Measurements from ENCODE around the gene MYCBP2. TPM values are rescaled to one million over a fixed set of nuclear protein-coding genes. Genes with fewer than 3 reads are reported as not detected.

The MYCBP2 gene
- polyA plus RNA-seq, 1 of the 3 experiments (the other 2 are of a cell fraction), result 18.5 TPM

DNA sequence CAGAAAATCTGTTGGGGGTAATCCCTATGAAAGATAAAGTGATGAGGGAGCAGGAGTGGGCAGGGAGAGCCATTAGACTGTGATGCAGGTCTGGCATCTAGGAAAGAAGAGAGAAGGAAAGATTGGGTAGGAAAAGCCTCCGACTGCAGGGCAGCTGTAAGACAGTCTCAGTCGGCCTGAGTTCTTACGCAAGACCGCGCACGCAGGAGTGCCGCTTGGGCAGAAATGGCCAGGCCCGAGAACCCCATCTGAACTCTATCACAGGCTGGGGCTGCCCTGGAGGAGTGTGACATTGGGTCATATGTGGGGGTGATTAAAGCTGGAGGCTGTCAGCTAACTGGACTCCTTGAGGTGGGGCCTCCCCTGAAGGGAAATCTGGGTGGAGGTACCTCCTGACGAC is 286.1 kb downstream of the MYCBP2 start:
- ChIA-PET CTCF (interaction anchor here (2.0 kb wide), 1 partner anchor 11 kb away, joined by 5 read pairs; no protein-coding TSS in a partner anchor), POLR2A (no interaction called here)
- WGBS (ENCODE audit: low lambda C conversion rate), result 96% methylated on average over 8 of the region's 9 CpGs

DNA sequence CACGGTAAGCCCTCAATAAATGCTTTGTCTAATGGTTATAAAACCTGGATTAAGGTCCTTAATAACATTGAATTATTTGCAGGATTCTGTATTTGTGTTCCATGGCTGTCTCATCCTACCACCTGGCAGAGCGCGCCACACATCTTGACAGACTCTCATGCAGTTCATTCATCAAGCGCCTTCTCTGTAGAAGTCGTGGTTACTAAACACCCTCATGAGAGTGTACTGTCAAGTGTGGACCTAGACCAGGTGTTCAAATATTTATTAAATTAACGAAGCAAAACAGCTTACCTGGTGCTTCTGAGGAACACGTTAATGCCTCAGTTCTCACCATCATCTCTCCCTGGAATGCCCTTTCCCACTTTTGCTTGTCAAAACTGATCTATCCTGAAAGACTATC is 286.8 kb downstream of the MYCBP2 start:
- no peak overlapping the region for H3K4me2 ChIP-seq
- no peaks in the 10 kb centered on the region for H3F3A ChIP-seq (replicated peaks; ENCODE audit: insufficient read depth)
- H3K4me3 ChIP-seq (ENCODE audit: low read depth in 2 of 2, low read length in 1 of 2), result no peak overlapping the region
- no peaks in the 10 kb centered on the region for H4K20me1 ChIP-seq (ENCODE audit: insufficient read depth)
- peaks cover 4 to 7% of the 10 kb centered on the region in 2 experiments for H3K36me3 ChIP-seq (replicated peaks in 1 of 2; ENCODE audit: control insufficient read depth in 1 of 2, insufficient read depth in 2 of 2, low read length in 1 of 2)
- WGBS (ENCODE audit: low lambda C conversion rate), result 90% methylated on average over 7 of the region's 7 CpGs
- DNase-seq, result no peak
- no peaks in the 10 kb centered on the region for H3K9me3 ChIP-seq
- H2AFZ ChIP-seq (ENCODE audit: low read depth), result no peak overlapping the region
- H3K27ac ChIP-seq (ENCODE audit: low read depth in 2 of 2, low read length in 1 of 2), result no peak overlapping the region
- ChIA-PET CTCF (no interaction called here), POLR2A (no interaction called here)
- H3K4me1 ChIP-seq (ENCODE audit: control insufficient read depth in 1 of 2, insufficient read depth in 2 of 2, low read depth in 1 of 2, low read length in 1 of 2), result no peaks in the 10 kb centered on the region
- H3K79me2 ChIP-seq (ENCODE audit: insufficient read depth), result no peaks in the 10 kb centered on the region
- H3K9me2 ChIP-seq, result no peaks in the 10 kb centered on the region
- no peak overlapping the region for H3K9ac ChIP-seq
- H3K27me3 ChIP-seq (ENCODE audit: insufficient read depth), result no peaks in the 10 kb centered on the region
- TF ChIP-seq, protein P1, sequence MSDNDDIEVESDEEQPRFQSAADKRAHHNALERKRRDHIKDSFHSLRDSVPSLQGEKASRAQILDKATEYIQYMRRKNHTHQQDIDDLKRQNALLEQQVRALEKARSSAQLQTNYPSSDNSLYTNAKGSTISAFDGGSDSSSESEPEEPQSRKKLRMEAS (IDR thresholded peaks at IDR 0.05; ENCODE audit: low read depth), result no peak
- TF ChIP-seq GABPA (IDR thresholded peaks at IDR 0.05; ENCODE audit: low read depth) (no peak), YY1 (IDR thresholded peaks at IDR 0.05; ENCODE audit: low read depth) (no peak), POLR2AphosphoS5 (IDR thresholded peaks at IDR 0.05; ENCODE audit: low read depth, low read length) (no peak), MXI1 (IDR thresholded peaks at IDR 0.05; ENCODE audit: low read depth, low read length) (no peak), NFIC (IDR thresholded peaks at IDR 0.05; ENCODE audit: borderline replicate concordance) (no peak), EP300 (IDR thresholded peaks at IDR 0.05; ENCODE audit: borderline replicate concordance in 1 of 2, low read depth in 1 of 2, low read length in 1 of 2) (no peak), RCOR1 (IDR thresholded peaks at IDR 0.05; ENCODE audit: low read length) (no peak), NRF1 (IDR thresholded peaks at IDR 0.05; ENCODE audit: low read depth, low read length) (no peak), GATA2 (CRISPR knock-in tag; IDR thresholded peaks at IDR 0.05) (no peak), MEF2A (IDR thresholded peaks at IDR 0.05; ENCODE audit: borderline replicate concordance, low read depth) (no peak), TEAD4 (IDR thresholded peaks at IDR 0.05; ENCODE audit: borderline replicate concordance, insufficient read depth) (no peak), FOSL2 (IDR thresholded peaks at IDR 0.05; ENCODE audit: borderline replicate concordance, low read depth) (no peak), ELF1 (IDR thresholded peaks at IDR 0.05) (no peak)
- TF ChIP-seq, protein P2, sequence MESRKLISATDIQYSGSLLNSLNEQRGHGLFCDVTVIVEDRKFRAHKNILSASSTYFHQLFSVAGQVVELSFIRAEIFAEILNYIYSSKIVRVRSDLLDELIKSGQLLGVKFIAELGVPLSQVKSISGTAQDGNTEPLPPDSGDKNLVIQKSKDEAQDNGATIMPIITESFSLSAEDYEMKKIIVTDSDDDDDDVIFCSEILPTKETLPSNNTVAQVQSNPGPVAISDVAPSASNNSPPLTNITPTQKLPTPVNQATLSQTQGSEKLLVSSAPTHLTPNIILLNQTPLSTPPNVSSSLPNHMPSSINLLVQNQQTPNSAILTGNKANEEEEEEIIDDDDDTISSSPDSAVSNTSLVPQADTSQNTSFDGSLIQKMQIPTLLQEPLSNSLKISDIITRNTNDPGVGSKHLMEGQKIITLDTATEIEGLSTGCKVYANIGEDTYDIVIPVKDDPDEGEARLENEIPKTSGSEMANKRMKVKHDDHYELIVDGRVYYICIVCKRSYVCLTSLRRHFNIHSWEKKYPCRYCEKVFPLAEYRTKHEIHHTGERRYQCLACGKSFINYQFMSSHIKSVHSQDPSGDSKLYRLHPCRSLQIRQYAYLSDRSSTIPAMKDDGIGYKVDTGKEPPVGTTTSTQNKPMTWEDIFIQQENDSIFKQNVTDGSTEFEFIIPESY (IDR thresholded peaks at IDR 0.05; ENCODE audit: borderline replicate concordance, low read depth), result no peak

More for the DNA sequence above, 286.1 kb downstream of the MYCBP2 start:
- H2AFZ ChIP-seq (ENCODE audit: low read depth), result no peak overlapping the region
- H4K20me1 ChIP-seq (ENCODE audit: insufficient read depth), result no peaks in the 10 kb centered on the region
- H3K9me2 ChIP-seq, result no peaks in the 10 kb centered on the region
- H3K4me3 ChIP-seq (ENCODE audit: low read depth in 2 of 2, low read length in 1 of 2), result no peak overlapping the region
- no peaks in the 10 kb centered on the region for H3K79me2 ChIP-seq (ENCODE audit: insufficient read depth)
- H3K9ac ChIP-seq, result no peak overlapping the region
- H3K4me2 ChIP-seq, result no peak overlapping the region
- no peak overlapping the region for H3K27ac ChIP-seq (ENCODE audit: low read depth in 2 of 2, low read length in 1 of 2)
- H3K4me1 ChIP-seq (ENCODE audit: control insufficient read depth in 1 of 2, insufficient read depth in 2 of 2, low read depth in 1 of 2, low read length in 1 of 2), result no peaks in the 10 kb centered on the region
- H3K27me3 ChIP-seq (ENCODE audit: insufficient read depth), result no peaks in the 10 kb centered on the region
- no peak for DNase-seq
- peaks cover 9 to 13% of the 10 kb centered on the region in 2 experiments for H3K36me3 ChIP-seq (replicated peaks in 1 of 2; ENCODE audit: control insufficient read depth in 1 of 2, insufficient read depth in 2 of 2, low read length in 1 of 2)
- no peaks in the 10 kb centered on the region for H3K9me3 ChIP-seq
- TF ChIP-seq MXI1 (IDR thresholded peaks at IDR 0.05; ENCODE audit: low read depth, low read length) (no peak), CHD2 (IDR thresholded peaks at IDR 0.05; ENCODE audit: low read length, partially characterized antibody) (no peak), FOXM1 (IDR thresholded peaks at IDR 0.05; ENCODE audit: low read depth) (no peak), TAF1 (IDR thresholded peaks at IDR 0.05; ENCODE audit: borderline replicate concordance, low read depth, low read length) (no peak), GATA2 (CRISPR knock-in tag; IDR thresholded peaks at IDR 0.05) (no peak), RXRA (IDR thresholded peaks at IDR 0.05; ENCODE audit: borderline replicate concordance, low read depth) (no peak), NFIC (IDR thresholded peaks at IDR 0.05; ENCODE audit: borderline replicate concordance) (no peak), TEAD4 (IDR thresholded peaks at IDR 0.05; ENCODE audit: borderline replicate concordance, insufficient read depth) (no peak), ELF1 (IDR thresholded peaks at IDR 0.05) (no peak), EZH2phosphoT487 (IDR thresholded peaks at IDR 0.05; ENCODE audit: borderline replicate concordance, low read depth) (no peak), EP300 (IDR thresholded peaks at IDR 0.05; ENCODE audit: borderline replicate concordance in 1 of 2, low read depth in 1 of 2, low read length in 1 of 2) (no peak), SIN3A (IDR thresholded peaks at IDR 0.05; ENCODE audit: borderline replicate concordance, low read depth, low read length) (no peak), MEF2A (IDR thresholded peaks at IDR 0.05; ENCODE audit: borderline replicate concordance, low read depth) (no peak), RCOR1 (IDR thresholded peaks at IDR 0.05; ENCODE audit: low read length) (no peak)
- TF ChIP-seq, protein P1 (IDR thresholded peaks at IDR 0.05; ENCODE audit: low read depth), result no peak
- TF ChIP-seq, protein P3, sequence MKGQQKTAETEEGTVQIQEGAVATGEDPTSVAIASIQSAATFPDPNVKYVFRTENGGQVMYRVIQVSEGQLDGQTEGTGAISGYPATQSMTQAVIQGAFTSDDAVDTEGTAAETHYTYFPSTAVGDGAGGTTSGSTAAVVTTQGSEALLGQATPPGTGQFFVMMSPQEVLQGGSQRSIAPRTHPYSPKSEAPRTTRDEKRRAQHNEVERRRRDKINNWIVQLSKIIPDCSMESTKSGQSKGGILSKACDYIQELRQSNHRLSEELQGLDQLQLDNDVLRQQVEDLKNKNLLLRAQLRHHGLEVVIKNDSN (IDR thresholded peaks at IDR 0.05; ENCODE audit: borderline replicate concordance, low read depth), result no peak
- TF ChIP-seq, protein P4, sequence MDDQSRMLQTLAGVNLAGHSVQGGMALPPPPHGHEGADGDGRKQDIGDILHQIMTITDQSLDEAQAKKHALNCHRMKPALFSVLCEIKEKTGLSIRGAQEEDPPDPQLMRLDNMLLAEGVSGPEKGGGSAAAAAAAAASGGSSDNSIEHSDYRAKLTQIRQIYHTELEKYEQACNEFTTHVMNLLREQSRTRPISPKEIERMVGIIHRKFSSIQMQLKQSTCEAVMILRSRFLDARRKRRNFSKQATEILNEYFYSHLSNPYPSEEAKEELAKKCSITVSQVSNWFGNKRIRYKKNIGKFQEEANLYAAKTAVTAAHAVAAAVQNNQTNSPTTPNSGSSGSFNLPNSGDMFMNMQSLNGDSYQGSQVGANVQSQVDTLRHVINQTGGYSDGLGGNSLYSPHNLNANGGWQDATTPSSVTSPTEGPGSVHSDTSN (IDR thresholded peaks at IDR 0.05), result no peak
- TF ChIP-seq, protein P5, sequence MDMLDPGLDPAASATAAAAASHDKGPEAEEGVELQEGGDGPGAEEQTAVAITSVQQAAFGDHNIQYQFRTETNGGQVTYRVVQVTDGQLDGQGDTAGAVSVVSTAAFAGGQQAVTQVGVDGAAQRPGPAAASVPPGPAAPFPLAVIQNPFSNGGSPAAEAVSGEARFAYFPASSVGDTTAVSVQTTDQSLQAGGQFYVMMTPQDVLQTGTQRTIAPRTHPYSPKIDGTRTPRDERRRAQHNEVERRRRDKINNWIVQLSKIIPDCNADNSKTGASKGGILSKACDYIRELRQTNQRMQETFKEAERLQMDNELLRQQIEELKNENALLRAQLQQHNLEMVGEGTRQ (IDR thresholded peaks at IDR 0.05; ENCODE audit: borderline replicate concordance, low read depth, low read length), result no peak
- no peaks in the 10 kb centered on the region for H3F3A ChIP-seq (replicated peaks; ENCODE audit: insufficient read depth)
